IPS DF 4.7 (cell line): ENCODE results near the gene PADI2.
"Not testable (repeated sequence)": the region's sequence is repeated elsewhere in the genome, so short reads cannot be mapped to it uniquely, and the experiment has no call there.

ENCODE experiments used
- DNase-seq: peaks from one replicate; pipeline ENCODE4 v3.0.0-alpha.2; 2013; ENCODE audit warnings: low spot score; ENCODE audit errors: extremely low read depth

Gene PADI2

DNA sequence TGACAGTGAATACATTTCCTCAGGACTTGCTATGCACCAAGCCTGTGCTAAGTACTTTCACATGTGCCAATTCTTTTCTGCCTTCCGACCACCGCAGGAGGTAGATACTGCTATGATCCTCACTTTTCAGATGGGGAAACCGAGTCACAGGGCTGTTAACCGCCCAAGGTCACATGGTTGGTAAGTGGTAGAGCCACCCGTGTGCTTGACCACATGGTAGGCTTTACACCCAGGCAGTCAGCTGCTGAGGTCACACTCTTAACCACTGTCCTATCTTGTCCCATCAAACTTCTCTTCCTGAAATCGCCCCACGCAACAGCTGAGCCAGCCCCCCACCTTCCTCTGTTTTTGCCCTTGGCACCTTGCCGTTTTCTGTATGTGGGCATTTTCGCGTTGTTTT, 34.5 kb downstream of the PADI2 start:
- no peak for DNase-seq

DNA sequence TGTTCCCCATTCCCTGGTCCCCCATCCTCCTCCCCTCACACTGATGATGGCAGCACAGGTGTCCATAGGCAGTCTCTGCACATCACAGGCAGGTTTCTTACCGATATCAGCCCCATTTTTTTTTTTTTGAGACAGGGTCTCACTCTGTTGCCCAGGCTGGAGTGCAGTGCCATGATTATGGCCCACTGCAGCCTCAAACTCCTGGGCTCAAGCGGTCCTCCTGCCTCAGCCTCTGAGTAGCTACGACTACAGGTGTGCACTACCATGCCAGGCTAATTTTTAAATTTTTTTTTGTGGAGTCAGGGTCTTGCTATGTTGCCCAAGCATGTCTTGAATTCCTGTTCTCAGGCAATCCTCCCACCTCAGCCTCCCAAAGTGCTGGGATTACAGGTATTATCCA, 36.5 kb downstream of the PADI2 start:
- DNase-seq = no peak

DNA sequence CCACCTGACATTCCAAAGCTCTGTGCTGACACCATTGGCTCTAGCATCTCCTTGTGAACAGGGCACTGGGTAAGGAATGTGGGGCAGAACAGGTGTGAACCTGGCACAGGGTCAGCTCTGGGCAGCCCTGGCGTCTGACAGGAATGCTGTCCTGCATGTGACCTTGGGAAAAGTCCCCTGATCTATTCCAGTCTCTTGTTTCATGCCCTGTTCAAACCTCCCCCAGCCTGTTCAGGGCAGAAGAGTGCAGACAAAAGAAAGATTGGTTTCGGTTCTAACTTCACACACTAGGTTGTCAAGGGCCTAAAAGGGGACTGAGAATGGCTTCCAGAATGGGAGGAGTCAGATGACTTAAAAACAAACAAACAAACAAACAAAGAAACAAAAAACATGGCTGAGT, 37.8 kb downstream of the PADI2 start:
- no peak for DNase-seq

DNA sequence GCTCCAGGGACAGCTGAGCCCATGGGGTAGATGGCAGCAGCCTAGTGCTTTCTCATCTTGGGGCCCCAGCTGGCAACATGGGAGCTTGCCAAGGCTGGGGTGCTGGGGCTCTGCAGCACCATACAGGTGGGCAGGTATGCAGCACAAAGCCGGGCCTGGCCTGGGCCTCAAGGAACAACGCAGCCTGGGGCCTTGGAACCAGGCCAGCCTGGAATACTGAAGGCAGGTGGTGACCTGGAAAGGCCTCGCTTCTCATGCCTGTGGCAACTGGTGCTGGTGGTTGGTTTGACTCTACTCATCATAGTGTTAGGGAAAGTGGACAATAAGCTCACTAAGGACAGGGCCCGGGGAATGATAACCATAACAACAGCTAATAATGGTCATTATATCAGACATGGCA, 38.4 kb downstream of the PADI2 start:
- DNase-seq = no peak

DNA sequence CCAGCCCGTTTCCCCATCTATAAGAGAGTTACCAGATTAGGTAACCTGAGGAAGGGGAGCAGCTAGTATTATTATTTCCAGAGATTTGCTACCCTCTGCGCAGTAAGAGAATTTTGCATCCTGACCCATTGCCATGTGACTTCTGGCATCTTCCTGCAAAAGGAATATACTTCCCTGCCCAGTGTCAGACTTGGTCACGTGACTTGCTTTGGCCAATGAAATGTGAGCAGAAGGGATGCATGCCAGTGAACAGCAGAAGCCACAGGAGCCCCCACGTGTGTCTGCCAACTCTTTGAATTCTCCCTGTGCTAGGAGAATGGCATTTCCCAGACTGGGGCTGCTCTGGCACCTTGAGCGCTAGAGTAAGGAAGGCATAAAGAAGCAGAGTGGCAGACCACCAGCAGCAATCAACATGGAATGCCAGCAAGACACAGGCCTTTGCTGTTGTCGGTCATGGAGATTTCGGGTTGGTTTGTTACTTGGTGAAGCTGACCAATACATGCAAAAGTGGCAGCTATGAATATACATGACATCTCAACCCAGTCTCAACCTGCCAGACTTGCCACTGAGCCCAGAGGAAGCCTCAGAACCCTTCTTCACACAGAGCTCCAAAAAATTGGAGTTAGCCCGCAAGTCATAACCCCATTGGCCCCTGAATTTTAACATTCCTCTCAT, 39.0 kb downstream of the PADI2 start:
- no peak for DNase-seq

DNA sequence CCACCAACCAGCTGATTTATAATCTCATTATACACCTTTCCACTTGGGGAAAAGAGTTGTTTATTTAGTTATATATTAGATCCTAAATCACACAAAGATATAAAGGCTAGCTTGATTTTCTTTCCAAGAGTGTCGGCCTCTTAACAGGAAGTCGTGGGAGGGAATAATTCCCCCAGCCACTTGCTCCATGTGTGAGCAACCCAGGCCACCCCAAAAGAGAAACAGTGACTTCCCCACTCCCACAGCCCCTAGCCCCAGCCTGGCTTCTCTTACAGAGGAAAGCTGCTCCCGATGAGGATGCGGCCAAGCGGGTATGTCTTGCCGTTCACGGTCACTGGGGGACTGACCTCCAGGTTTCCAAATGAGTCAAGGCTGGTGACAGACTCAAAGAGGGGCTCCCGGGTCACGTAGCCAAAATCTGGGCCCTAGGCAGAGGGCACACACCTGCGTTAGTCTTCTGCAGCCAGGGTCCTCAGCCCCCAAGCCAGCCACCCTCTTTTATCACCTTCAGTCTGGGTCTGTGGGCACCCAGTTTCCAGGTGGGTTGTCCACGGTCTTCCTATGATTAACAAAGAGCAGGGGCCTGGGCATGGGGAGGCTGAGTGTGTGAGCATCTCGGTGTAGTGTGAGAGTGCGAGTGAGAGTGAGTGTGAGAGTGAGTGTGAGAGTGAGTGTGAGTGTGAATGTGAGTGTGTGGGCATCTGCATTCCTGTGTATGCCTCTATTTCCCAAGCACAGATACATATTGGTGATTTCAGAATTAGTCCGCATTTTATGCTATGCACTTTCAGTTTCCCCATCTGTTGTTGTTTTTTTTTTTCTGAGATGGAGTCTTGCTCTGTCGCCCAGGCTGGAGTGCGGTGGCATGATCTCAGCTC, 40.0 kb downstream of the PADI2 start:
- no peak for DNase-seq

DNA sequence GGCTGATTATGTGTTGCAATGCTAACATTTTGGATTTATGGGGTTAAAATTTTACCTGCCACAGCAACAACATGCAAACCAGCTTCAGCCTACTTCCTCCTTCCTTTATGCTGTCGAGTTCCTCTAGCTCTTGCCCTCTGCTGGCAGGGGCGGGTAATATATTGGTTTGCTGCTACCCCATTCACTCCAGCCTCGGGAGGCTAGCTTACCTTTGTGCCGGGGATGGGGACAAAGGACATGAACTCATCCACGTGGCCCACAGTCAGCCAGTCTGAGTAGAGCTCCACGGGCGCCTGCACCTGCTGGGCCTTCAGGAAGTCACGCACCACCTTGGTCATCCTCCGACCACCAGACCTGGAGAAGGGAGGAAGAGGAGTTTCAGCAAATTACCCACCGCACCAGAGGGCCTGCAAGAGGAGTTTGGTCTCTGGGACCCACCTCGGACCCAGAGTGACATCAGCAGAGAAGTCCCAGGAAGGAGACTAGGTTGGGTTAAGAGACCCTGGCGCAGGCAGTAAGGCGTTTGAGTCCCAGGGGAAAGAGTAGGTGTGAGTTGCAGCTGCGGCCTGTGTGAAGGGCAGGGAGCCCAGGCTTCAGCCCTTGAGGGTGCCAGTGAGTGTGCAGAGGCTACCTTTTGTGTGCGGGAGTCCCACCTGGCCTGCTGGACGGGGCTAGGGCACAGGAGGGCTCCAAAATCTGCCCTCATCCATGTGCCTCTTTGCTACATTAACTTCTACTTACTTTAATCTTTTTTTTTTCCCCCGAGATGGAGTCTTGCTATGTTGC, 43.6 kb downstream of the PADI2 start:
- DNase-seq = peak; percentile 84

DNA sequence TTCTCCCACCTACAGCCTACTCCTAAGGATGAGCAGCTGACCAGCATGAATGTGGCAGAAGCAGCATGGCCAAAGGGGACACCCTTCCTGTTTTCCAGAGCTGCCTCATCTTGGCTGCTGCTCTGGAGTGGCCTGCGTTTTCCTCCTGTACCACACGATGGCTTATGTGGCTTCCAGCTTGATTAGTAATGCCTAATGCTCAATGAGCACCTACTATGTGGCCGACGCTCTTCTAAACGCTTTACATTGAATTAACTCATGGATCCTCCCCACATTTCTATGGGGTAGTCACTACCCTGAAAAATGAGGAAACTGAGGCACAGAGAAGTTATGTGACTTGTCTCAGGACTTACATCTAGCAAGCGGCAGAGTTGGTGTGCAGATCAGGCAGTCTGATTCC, 47.5 kb downstream of the PADI2 start:
- no peak for DNase-seq

DNA sequence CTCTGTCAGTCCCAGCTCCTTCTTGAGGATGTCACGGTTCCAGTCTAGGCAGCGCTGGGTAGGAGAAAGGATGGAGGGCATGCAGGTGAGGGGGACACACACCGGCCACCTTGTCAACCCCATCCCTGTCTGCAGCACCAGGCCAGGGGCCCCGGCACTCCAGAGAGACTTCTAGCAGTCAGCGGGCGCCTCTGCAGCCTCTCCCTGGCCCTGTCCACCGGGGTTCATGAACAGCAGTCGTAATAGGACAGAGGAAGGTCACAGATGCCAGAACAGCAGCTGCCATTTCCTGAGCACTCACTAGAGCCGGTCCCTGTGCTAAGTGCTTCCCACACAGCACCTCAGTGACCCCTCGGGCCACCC, 49.1 kb downstream of the PADI2 start:
- DNase-seq = no peak

DNA sequence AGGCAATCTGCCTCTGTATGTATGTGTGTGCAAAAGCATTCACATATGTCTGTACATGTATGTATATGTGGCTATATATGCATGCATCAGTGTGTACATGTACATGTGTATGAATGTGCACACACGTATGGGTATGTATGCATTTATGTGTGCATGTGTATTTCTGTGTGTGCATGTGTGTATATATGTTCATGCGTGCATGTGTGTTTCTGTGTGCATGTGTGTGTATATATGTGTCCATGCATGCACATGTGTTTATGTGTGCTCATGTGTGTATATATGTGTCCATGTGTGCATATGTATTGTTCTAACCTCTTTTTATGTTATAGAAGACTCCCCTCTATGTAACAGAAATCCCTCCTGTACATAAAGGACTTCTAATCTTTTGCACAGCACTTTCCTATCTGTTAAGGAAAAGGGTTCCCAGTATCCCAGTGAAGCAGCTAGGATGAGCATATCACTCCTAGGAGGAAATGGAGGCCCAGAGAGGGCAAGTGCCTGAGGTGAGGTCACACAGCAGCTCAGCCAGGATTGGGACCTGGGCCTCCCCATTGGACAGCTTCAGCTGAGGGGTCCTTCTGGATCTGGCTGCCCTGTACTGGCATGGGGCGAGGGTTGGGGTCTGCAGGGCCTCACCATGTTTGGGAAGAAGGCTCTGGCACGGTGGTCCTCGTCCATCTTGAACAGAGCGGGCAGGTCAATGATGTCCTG, 49.6 kb downstream of the PADI2 start:
- DNase-seq = no peak

DNA sequence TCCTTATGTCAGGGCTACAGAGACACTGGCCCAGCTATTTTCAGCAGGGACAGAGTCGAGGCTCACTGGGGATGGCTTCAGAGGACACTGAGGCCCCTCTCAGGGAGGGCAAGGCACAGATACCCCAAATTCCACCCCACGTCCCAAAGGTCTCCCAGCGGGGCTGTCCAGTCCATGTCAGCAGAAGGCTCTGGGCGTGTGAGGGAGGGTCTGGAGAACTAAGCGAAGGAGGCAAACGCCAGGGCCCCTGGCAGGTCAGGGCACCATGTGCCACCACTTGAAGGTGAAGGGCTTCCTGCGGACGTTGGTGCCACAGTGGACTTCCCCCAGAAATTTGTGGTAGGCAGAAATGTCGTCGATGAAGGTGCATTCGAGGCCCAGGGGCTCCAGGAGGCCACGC, 50.5 kb downstream of the PADI2 start:
- no peak for DNase-seq

DNA sequence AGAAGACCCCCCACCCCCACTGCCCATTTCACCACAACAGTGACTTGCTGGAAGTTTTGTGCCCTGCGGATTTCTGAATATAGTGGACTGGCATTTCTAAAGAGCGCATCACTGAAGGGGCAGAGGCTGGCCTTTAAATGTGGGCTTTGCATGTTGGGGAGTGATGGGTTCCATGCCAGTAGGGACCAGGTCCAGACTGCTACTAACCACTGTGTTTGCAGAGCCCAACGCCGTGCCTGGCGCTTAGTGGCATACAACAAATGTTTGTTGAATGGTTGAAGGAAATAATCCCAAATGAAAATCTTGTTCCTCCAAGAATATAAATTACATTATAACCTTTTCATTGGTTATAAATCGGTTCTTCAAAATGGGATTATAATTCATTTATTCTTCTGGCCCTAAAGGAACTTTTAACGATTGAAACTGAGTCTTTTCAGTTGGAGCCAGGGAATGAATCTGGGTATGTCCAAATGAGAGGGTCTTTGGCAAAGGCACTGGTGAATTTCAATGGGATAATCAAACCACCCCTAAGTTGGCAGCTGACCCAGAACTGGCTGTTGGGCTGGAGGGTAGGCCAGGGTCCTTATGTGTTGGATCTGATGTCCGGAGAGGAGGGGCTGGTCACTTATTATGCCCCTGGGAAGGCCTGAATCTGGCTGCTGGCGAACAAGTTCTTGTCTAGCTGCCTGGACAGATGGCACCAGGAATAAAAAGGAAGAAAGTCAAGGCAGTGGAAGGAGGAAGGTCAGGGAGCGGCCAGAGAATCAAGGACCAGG, 51.6 kb downstream of the PADI2 start:
- DNase-seq = no peak

DNA sequence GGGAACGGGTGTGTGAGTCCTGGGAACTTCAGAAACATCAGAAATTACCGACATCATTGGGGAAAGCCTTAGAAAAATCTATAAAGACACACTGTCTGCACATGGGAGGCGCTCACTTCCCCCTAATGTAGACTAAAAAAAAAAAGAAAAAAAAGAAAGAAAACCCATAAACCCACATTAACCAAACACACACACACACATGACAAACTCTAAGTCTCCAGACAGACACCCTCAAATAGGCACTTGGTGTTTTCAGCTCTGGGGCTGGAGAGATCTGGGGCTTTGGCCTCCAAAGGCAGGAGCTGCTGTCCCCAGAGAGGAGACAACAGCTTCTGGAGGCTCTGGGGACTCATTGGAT, 52.2 kb downstream of the PADI2 start:
- no peak for DNase-seq

DNA sequence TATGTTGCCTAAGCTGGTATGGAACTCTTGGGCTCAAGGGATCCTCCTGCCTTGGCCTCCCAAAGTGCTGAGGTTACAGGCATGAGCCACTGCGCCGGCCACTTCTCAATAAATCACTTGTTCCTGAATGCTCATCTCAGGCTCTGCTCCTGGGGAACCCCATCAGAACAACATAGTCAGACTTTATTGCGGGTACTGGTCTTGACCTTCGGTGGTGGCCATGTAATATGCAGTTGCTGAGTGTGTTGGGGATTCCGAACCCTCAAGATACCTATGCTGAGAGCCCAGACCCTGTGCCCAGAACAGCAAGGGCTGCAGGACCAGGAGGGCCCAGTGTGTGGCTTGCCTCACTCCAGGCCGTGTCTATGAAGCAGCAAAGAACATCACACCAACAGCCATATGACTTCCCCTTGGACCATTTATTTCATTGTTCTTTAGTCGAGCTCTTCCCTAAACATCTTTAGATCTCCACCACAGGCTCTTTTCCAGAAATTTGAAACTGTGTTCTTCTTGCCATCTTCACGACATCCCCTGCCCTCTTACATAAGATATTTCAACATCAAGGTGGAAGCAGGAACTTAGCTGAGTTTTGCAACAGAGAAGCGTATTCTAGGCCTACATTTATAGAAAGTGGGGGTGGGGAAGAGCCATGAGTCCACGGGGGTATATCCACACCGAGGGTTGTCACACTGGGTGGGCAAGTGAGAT, 52.7 kb downstream of the PADI2 start:
- no peak for DNase-seq

DNA sequence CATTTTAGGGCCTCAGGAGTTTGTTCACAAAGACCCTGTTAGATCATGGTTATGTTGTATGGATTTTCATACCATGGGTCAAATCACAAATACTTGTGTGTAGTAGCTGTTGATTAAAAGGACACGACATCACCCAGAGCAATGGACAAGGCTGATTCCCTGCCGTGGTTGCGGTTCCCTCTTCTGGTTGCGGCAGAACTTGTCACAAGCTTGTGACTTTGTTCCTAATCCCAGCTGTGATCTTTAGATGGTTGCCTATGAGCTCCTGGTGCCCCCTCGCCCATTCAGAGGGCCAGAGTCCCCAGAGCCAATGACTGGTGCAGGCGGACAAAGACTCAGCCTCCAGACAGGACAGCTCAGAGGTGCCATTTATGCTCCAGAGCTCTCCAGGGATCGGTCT, 53.6 kb downstream of the PADI2 start:
- DNase-seq = no peak

DNA sequence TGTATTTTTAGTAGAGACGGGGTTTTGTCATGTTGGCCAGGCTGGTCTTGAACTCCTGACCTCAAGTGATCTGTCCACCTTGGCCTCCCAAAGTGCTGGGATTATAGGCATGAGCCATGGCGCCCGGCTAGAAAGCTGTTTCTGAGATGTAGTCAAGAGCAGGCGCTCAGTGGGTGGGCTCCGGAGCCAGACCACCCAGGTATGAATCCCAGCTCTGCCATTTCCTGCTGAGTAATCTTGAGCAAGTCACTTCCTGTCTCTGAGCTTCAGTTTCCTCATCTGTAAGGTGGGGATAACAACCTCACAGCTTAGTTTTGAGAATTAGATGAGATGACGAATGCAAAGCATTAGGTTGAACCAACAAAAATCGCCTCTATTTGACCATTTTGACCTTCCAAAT, 56.5 kb downstream of the PADI2 start:
- DNase-seq = not testable (repeated sequence)

DNA sequence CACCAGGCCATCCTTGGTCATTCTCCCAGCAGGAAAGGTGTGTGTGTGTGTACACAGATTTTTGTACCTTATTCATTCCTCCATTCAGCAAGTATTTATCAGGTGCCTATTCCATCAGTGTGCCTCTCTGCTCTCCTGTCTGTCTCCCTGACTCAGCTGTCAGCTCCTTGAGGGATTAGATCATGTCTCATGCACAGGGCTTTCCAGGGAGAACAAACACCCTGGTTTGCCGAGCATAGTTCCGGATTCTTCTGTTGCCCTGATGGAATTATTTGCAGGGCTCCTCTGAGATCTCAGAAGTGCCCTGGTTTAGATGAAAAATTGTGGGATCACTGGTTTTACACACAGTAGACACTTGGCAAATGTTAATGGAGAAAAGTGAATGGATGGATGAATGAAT, 57.4 kb downstream of the PADI2 start:
- DNase-seq = no peak

DNA sequence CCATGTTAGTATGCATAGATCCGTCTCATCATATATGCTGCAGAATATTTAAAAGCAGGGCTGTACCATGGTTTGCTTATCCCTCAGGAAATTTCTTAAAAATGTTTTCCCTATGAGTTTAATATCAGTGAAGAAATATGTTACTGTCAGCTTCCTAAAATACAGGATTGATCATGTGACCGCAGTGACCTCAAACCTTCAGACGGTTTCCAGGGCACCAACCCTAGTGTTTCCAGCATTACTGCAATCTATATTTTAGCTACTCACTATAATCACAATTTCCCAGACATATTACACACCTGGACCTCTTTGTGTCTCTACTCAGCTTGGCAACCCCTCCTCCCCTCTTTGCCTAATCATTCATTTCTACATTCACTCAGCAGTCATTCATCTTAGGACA, 57.8 kb downstream of the PADI2 start:
- DNase-seq = no peak

DNA sequence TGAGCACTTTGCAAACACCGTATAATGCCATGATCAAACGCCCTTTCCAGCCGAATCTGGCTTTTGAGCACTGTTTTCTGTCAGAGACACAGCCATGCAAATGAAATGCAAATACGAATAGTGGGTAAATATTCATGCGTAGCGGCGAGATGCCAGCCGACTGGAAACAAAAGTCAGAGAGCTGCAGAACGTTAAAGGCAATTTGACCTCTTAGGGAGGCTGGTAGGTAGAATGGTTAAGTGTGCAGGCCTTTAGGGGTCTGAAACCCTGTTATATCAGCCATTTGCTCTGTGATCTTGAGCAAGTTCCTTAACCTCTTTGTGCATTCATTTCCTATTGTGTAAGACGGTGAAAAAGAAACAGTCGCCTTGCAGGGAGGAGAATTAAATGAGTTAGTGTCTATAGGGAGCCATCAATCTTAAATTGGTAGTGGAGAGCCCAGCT, 58.9 kb downstream of the PADI2 start:
- no peak for DNase-seq
